ENCODE data around the gene TEX29.

The TEX29 gene

GRCh38 chr13:111328574-111329410 lies 8.3 kb downstream of the TEX29 start:
- no peaks in the 10 kb centered on the region for H3K27me3 ChIP-seq (ENCODE audit: insufficient read depth, low read length, poor library complexity, severe bottlenecking)

GRCh38 chr13:111329641-111330040 lies 9.2 kb downstream of the TEX29 start:
- no peaks in the 10 kb centered on the region for H3K36me3 ChIP-seq (ENCODE audit: insufficient read depth, low read length)
- H3K79me2 ChIP-seq (ENCODE audit: insufficient read depth, low read length): no peaks in the 10 kb centered on the region
- H3K9ac ChIP-seq (ENCODE audit: low read depth, low read length, poor library complexity, severe bottlenecking): no peak overlapping the region
- H3K9me2 ChIP-seq (replicated peaks; ENCODE audit: low read depth, low read length): no peaks in the 10 kb centered on the region
- H3K9me3 ChIP-seq (ENCODE audit: insufficient read depth, low read depth, low read length): no peaks in the 10 kb centered on the region
- H3F3A ChIP-seq (ENCODE audit: low read depth): no peaks in the 10 kb centered on the region
- H3K4me2 ChIP-seq (ENCODE audit: low read depth, low read length, poor library complexity, severe bottlenecking): no peak overlapping the region
- TF ChIP-seq EZH2phosphoT487 (IDR thresholded peaks at IDR 0.05; ENCODE audit: borderline replicate concordance) (no peak), CTCF (conservative IDR thresholded peaks at IDR 0.05; ENCODE audit: low read length) (no peak)
- H3K4me1 ChIP-seq (ENCODE audit: insufficient read depth, low read length, poor library complexity, severe bottlenecking): no peaks in the 10 kb centered on the region
- no peaks in the 10 kb centered on the region for H4K20me1 ChIP-seq (ENCODE audit: insufficient read depth, low read length, poor library complexity, severe bottlenecking)
- no peak overlapping the region for H2AFZ ChIP-seq (ENCODE audit: low read length)
- no peak overlapping the region for H3K4me3 ChIP-seq (ENCODE audit: low read length, poor library complexity, severe bottlenecking)
- H3K27me3 ChIP-seq (ENCODE audit: insufficient read depth, low read length, poor library complexity, severe bottlenecking): no peaks in the 10 kb centered on the region

More at GRCh38 chr13:111328574-111329410, 8.3 kb downstream of the TEX29 start:
- H3K36me3 ChIP-seq (ENCODE audit: insufficient read depth, low read length): no peaks in the 10 kb centered on the region
- no peaks in the 10 kb centered on the region for H3K9me2 ChIP-seq (replicated peaks; ENCODE audit: low read depth, low read length)
- no peak overlapping the region for H2AFZ ChIP-seq (ENCODE audit: low read length)
- no peaks in the 10 kb centered on the region for H3K9me3 ChIP-seq (ENCODE audit: insufficient read depth, low read depth, low read length)
- H3K9ac ChIP-seq (ENCODE audit: low read depth, low read length, poor library complexity, severe bottlenecking): no peak overlapping the region
- no peaks in the 10 kb centered on the region for H4K20me1 ChIP-seq (ENCODE audit: insufficient read depth, low read length, poor library complexity, severe bottlenecking)
- TF ChIP-seq EZH2phosphoT487 (IDR thresholded peaks at IDR 0.05; ENCODE audit: borderline replicate concordance): no peak
- TF ChIP-seq CTCF (conservative IDR thresholded peaks at IDR 0.05; ENCODE audit: low read length): no peak
- no peaks in the 10 kb centered on the region for H3K79me2 ChIP-seq (ENCODE audit: insufficient read depth, low read length)
- no peaks in the 10 kb centered on the region for H3K4me1 ChIP-seq (ENCODE audit: insufficient read depth, low read length, poor library complexity, severe bottlenecking)
- H3F3A ChIP-seq (ENCODE audit: low read depth): no peaks in the 10 kb centered on the region
- H3K4me2 ChIP-seq (ENCODE audit: low read depth, low read length, poor library complexity, severe bottlenecking): no peak overlapping the region
- H3K4me3 ChIP-seq (ENCODE audit: low read length, poor library complexity, severe bottlenecking): no peak overlapping the region

- no peaks in the 10 kb centered on the region for H3K79me2 ChIP-seq (ENCODE audit: insufficient read depth, low read length)
- H3K9me2 ChIP-seq (replicated peaks; ENCODE audit: low read depth, low read length): no peaks in the 10 kb centered on the region
- H2AFZ ChIP-seq (ENCODE audit: low read length): no peak overlapping the region
- no peak overlapping the region for H3K4me2 ChIP-seq (ENCODE audit: low read depth, low read length, poor library complexity, severe bottlenecking)
- no peak overlapping the region for H3K9ac ChIP-seq (ENCODE audit: low read depth, low read length, poor library complexity, severe bottlenecking)
- no peaks in the 10 kb centered on the region for H3K36me3 ChIP-seq (ENCODE audit: insufficient read depth, low read length)
- TF ChIP-seq EZH2phosphoT487 (IDR thresholded peaks at IDR 0.05; ENCODE audit: borderline replicate concordance) (no peak), CTCF (conservative IDR thresholded peaks at IDR 0.05; ENCODE audit: low read length) (no peak)
- no peaks in the 10 kb centered on the region for H4K20me1 ChIP-seq (ENCODE audit: insufficient read depth, low read length, poor library complexity, severe bottlenecking)
- H3F3A ChIP-seq (ENCODE audit: low read depth): no peaks in the 10 kb centered on the region
- no peaks in the 10 kb centered on the region for H3K4me1 ChIP-seq (ENCODE audit: insufficient read depth, low read length, poor library complexity, severe bottlenecking)
- H3K4me3 ChIP-seq (ENCODE audit: low read length, poor library complexity, severe bottlenecking): no peak overlapping the region
- no peaks in the 10 kb centered on the region for H3K9me3 ChIP-seq (ENCODE audit: insufficient read depth, low read depth, low read length)
- H3K27me3 ChIP-seq (ENCODE audit: insufficient read depth, low read length, poor library complexity, severe bottlenecking): no peaks in the 10 kb centered on the region
Measured at GRCh38 chr13:111330066-111330610, 9.7 kb downstream of the TEX29 start.
